NCI-H1417 treated with DMSO at 0.1 percent for 48 hours (cell line): ENCODE measurements around the gene DCAF15.
A peak's percentile ranks its signal among the peaks of the same experiment; 100 is the strongest.

Source experiments
- DNase-seq: peaks from one replicate; lab custom pipeline; 2025; lab: John Stamatoyannopoulos, UW

DCAF15 gene

DNA sequence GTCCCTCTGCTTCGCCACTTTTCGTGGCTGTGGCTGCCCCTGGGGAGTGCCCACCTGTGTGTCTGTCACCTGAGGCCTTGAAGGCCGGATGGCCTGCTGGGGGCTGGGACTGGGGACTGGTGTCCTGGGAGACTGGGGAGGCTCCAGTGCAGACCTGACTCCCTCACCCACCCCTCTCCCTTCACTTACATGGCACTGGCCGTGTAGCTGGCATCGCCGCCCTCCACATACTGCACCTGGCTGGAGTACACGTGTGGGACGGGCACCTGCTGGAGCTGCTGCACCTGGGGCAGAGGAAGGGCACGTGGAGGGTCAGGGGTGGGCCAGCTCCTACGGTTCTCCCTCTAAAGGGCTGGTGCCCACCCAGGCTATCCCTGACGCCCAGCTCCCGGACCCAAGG lies 25.5 kb downstream of the DCAF15 start:
- DNase-seq: no peak

DNA sequence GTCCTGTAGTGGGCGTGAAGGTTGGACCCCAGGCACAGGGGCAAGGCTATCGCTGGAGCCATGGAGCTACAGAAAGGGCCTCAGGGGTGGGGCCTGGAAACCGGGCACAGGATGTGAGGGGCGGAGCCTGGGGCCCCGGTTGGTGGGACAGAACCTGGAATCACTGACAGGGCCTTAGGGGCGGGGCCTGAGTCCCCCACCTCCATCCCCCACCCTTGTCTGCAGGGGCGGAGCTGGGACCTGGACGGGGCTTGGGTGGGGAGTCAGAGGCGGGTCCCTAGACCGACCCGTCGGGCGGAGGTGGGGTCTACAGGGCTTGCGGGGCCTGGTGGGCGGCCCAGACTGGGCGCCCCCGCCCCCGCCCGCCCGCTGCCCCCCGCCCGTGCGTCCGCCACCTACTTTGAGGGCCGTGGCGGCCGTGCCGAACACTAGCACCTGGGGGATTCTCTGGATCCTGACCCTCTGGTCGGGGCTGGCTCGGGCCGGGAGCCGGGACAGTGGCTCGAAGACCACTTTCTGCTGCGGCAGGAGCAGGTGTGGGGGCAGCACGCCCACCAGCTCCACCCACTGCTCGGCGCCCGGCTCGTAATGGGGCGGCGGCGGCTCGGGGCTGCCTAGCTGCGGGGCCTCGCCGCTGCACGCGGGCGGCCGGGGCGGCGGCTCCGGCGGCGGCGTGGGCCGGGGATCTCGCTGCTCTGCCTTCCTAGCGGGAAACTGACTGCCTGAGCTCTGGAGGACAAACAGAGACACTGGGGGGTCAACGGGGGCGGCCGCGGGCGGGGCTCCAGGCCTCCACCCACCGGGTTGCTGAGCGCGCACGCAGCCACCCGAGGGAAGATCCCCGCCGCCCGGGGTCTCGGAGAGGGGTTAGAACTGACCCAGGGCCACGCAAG lies 26.3 kb downstream of the DCAF15 start:
- DNase-seq: no peak

DNA sequence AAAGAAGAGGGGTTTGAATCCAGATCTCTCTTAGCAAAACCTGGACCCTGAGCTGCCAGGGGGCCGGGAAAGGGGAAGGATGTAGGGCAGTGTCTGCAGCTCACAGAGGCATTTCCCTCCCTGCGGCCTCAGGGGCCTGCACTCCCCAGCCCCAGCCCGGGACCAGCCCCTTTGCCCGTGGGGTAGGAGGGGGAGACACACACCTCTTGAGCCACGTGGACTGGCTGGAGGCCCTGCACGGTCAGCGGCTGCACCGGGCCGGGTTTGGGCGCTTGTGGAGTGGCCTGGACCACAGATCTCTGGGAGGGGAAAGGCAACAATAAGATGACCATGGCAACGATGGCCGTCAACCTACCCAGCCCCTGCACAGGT lies 26.9 kb downstream of the DCAF15 start:
- DNase-seq: no peak

DNA sequence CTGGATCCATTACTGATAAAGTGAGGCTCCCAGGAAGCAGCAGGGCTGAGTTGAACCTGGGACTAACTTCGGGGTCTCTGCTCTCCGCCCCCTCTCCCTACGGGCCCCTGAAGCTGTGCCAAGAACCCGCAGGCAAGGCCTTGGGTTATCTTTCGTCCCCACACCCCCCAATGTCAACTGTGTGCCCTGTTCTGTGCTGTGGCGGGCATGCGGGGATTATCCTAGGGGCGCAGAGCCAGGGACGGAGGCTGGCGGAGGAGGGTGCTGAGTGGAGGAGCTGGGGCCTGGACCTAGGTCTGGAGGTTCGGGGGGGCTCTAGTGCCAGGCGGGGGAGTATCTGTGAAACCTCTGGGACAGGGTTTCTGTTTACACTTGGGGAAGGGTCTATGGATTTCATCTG lies 27.4 kb downstream of the DCAF15 start:
- DNase-seq: no peak

DNA sequence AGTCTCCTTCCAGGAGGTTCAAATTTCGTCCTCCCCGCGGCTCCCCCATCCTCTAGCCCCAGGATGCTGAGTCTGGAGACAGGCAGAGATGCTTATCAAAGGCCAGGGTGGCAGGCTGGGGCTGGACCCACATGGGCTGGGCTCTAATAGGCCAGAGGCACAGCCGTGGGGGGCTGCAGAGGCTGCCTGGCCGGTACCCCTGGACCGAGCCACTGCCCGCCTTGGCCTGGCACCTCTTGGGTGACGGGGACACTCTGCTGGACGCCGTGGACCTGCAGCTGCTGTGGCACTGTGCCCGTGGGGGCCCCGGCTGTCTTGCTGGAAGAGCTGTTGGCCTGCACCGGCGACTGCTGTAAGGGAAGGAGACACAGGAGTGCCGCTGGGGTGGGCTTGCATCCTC lies 28.0 kb downstream of the DCAF15 start:
- DNase-seq: no peak

DNA sequence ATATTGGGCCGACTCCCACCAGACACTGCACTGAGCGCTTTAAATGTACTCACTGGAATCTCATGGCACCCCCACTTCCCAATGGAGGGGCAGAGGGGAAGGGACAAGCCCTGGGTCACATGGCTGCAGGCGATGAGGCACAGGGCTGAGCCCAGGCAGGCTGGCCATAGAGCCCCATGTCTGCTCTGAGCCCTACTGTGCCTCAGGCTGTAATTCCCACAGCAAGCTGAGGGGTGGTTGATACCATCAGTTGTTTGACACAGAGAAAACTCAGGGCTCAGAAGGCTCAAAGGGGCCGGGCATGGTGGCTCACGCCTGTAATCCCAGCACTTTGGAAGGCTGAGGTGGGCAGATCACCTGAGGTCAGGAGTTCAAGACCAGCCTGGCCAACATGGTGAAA lies 28.7 kb downstream of the DCAF15 start:
- no peak for DNase-seq

DNA sequence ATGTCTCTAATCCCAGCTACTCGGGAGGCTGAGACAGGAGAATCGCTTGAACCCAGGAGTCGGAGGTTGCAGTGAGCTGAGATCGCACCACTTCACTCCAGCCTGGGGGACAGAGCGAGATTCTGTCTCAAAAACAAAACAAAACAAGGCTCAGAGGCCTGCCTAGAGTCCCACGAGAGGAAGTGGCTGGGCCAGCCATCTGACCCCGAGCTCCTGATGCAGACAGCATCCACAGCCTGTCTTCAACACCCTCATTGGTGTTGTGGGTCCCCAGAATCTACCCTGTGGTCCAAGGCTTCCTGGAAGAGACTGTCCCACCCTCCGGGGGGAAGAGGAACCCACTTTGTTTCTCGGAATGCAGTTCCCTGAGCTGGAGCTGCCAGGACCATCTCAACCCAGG lies 29.2 kb downstream of the DCAF15 start:
- DNase-seq: no peak

DNA sequence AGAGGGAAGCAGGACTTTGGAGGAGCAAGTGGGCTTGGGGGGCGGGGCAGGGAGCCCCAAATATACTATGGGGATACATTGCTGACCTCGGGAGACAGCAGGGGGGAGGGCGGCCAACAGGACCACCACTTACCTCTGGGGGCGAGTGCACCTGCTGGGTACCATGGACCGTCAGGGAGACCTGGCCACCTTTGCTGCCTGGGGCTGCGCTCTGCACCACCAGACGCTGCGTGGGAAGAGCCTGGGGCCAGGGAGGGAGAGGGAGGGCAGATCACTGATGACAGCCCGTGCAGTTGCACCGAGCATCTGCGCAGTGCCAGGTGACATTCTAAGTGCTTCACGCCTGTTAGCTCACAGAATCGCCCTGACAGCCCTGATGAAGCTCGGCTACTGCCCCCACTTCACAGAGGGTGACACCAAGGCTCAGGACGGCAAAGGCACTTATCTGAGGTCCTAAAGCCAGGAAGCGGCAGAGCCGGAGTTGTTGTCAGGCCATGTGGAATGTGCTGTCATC lies 29.7 kb downstream of the DCAF15 start:
- DNase-seq: no peak

DNA sequence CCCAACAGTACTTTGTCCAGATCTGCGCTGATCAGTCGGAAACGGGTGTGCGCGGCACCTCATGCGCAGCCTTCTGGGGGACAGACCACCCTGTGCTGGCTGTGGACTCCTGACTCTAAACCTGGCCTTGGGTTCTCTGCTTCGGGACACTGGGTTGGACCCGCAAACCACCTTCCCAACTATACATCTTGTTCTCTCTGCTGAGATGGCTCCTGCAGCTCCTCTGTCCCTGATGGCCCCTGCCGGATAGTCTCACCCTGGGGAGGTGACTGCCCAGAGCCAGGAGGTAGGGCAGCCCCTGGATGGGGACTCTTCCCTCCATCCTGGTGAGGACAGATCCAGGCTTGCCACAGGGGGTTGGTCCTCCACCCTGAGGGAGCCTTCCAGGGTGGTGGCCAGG lies 30.5 kb downstream of the DCAF15 start:
- DNase-seq: no peak

DNA sequence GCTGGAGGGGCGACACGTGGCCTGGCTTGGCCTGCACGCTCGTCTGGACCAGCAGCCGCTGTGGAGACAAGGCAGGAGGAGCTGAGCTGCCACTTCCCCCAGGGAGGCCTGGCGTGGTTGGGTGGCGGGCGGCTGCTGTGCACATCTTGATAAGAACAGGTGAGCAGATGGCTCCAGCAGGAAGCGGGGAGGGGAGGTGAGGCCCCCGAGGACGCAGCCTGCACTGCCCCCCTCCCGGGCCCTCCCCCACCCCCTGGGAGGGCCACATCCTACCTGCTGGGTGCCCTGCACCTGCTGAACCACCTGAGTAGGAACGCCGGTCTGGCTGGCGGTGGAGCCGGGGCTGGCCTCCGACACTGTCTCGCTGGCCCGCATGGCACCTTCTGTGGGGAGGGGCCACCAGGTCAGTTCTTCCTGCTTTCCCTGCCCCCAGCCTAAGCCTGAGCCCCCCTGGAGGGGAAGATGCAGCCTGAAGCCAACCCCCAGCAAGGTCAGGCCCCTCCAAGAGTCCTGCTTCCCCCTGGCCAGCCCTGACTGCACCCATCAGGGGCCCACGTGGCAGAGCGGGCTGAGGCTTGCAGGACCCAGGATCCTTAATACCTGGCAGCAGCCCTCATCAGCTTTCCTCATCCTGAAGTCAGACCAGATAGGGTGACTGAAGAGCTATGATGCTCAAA lies 31.0 kb downstream of the DCAF15 start:
- DNase-seq: peak; percentile 58

DNA sequence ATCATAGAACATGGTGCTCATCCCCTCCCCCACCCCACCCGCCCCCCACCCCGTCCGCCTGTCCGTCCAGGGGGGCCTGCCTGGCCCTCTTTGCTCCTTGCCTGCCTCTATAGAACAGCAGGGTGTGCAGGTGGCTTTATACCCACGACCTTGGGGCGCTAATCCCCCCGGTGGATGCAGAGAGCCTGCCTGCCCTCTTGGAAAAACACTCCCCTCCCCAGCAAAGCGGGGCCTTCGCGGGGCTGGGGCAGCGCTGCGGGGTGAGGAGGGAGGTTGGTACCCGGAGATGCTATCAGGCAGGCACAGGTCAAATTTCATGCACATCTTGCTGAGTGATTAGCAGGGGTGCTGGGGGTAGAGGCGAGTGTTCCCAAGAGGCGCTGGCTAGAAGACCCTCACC lies 31.9 kb downstream of the DCAF15 start:
- DNase-seq: no peak

DNA sequence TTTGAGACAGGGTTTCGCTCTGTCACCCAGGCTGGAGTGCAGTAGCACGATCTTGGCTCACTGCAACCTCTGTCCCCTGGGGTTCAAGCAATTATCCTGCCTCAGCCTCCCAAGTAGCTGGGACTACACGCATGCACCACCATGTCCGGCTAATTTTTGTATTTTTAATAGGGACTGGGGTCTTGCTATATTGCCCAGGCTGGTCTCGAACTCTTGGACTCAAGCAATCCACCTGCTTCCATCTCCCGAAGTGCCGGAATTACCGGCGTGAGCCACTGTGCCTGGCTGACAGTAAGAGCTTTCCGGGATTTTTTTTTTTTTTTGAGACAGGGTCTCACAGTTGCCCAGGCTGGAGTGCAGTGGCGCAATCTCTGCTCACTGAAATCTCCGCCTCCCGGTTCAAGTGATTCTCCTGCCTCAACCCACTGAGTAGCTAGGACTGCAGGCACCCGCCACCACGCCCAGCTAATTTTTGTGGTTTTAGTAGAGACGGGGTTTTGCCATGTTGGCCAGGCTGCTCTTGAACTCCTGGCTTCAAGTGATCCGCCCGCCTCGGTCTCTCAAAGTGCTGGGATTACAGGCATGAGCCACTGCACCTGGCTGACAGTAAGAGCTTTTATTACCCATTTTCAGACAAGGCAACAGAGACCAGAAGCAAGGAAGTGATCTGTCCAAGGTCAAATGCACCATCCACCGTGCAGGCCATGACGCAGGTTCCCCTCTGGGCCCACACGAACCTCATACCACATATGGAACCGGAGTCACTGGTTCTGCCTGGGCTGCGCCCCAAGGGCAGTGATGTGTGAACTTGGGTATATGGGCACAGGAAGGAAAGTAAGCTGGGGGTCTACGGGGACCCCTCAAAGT lies 32.8 kb downstream of the DCAF15 start:
- DNase-seq: no peak

DNA sequence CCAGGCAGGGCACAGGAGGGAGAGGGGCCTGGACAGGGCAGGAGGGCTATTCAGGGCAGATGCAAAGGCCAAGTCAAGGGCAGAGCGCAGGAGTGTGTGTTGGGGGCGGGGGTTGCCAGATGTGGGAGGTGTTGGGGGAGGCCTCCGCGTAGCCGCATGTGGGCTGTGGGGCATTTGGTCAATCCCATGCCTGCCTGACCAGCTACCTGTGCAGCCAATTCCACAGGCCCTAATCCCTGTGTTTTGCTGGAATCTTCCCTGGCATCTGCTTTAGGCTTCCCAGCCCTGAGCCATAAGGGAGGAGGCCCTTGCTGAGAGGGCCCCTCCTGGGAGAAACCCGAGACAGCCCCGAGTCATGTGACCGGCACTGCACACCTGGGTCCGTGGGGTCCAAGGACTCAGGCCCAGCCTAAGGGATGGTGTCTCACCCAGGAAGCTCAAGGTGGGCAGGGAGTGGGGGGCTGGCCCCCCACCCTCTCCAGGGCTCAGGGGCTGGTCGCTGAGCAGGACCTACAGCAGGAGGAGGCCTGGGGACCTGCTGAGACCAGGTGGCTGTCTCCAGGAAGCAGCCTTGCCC lies 33.5 kb downstream of the DCAF15 start:
- DNase-seq: no peak

DNA sequence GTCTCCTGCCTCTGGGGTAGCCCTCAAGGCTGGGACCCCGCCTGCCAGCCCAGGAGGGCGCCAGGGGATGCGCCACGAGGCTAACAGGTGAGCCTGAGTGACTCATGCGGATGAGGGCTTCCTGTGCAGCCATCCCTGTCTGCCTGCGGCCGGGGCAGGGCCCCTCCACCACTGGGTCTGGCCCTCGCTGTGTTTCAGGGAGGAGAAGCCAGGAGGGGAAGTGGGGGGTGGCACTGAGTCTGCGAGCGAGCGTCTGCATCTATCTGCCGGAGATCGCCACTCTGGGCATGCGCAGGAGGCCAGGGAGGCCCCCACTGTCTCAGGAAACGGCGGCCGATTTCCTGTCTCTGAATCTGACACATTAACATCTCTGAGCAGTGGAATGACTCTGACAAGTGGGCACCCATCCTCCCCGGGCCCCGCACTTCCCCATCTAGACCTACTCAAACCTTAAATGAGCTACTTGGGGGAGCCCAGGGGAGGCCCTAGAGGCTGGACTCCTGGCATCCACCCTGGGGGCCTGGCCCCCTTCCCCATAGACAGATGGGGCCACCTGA lies 34.1 kb downstream of the DCAF15 start:
- DNase-seq: peak; percentile 47

DNA sequence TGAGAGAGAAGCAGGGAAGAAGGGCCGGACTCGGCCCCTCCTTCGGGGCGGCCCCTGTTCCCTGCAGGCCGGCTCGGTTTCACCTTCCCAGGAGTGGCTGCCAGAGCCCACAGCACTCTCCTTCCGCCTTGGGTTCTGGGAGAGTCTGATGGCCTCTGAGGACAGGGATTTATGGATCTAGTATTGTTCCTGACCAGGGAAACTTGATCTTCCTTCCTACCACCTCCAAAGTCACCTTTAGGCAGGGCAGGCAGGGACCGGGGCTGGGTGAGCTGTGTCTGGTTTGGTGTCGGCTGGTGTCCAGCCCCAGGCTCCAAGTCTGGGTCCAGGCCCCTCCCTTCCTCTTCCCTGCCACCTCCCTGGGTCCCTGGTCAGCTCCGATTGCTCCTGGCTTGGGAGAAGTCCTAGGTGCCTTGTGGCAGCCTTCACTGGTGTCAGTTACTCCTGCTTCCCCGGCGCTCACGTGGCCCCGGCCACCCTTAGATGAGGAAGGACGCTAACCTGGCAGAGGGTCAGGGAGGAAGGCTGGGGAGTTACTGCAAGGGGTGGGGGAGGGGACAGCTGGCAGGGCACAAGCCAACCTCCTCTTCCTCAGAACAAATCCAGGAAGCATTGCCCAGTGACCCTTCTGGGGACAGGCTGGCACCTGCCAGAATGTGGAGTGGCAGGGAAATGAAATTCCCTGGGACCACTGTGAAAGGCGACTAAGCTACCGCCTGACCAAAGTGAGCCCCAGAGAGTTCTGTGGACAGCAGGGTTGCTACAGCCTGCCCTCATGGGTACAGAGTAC lies 35.0 kb downstream of the DCAF15 start:
- DNase-seq: no peak

DNA sequence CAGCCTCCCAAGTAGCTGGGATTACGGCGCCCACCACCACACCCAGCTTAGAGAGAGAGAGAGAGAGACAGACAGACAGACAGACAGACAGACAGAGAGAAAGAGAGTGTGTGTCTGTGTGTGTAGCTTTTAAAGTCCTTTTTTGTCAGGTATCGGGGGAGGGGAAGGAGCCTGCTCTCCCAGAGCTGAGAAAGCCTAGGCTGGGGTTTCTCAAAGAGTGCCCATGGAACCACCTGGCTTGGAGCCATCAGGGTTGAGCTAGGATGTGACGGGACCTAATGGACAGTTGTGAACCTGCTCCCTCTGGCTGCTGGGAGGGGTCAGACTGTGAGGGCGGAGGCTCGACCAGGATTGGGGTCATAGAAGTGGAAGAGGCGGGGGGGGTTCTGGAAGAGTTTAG lies 37.2 kb downstream of the DCAF15 start:
- no peak for DNase-seq

DNA sequence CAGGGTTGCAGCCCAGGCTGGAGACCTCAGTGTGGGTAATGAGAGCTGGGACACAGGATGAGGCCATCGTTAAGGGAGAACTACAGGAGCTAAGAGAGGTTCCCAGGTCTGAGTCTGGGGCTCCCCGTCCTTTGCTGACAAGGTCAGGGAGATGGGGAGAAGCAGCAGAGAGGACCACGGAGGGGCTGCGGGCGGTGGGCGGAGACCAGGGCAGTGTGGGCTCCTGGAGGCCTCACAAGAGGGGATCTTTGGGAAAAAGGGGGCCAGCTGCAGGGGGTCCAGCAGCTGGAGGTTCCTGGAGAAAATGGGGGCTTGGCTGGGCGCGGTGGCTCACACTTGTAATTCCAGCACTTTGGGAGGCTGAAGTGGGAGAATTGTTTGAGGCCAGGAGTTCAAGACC lies 37.8 kb downstream of the DCAF15 start:
- DNase-seq: no peak

DNA sequence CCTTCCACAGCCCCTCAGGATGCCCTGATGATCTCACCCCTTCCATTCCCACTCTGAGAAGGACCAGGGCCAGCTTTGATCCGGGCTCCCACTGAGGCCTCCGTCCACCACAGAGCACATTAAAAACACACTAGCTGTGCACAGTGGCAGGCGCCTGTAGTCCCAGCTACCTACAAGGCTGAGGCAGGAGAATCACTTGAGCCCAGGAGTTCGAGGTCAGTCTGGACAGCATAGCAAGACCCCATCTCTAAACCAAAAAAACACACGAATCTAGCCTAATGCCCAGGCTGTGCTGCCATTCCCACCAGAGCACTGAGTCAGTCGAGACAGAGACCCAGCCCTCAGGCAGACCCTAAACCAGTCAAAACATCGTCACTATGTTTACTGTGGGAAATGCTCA lies 39.7 kb downstream of the DCAF15 start:
- DNase-seq: no peak

DNA sequence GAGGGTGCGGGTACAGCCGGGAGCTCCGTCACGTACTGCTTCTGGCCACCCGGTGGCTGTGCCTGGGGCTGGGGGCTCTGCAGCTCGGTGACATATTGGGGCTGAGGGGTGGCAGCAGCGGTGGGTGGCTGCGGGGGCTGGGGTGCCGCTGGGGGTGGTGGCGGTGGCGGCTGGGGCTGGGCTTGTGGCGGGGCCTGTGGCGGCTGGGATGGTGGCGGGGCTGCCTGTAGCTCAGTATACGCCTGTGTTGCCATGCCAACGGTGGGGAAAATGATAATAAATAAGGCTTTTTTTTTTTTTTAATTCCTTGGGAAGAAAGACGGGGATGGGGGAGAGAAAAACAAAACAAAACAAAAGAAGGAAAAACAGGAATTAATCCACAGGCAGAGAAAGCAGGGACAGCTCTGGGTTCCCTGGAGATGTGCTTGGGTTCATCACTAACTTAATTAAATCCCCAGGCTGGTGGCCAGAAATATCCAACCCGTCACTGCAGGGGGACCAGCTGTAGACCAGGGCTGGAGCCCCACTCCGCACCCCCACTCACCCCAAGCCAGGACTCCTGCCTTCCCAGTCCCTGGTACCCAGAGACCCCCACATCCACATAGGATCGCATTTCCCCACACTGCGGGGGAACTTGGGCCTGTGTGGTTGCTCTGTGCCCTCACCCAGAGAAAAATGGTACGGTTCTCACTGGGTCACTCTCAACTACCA lies 41.4 kb downstream of the DCAF15 start:
- DNase-seq: no peak

DNA sequence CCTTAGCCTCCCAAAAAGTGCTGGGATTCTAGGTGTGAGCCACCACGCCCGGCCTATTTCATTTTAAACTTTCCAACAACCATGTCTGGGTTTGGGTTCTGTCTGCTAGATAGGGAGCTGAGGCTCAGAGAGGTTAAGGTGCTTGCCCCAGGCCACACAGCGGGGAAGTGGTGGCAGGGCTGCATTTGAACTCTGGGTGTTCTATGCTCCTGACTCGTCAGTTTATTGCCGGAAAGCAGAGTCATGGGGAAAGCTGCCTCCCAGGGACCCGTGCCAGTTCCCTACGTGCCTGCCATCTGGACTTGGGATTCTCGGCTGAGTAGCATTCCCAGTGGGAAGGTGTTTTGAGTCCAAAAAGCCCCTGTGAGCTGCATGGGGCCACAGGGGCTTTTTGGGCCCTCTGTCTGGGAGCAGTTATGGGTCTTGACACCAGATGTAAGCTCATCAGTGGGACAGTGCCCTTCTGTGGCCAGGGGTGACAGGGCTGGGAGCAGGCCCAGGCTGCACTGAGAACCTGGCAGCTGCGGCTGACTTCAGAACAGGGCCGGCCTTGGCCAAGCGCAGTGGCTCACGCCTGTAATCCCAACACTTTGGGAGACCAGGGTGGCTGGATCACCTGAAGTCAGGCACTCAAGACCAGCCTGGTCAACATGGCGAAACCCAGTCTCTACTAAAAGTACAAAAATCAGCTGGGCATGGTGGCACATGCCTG lies 42.9 kb downstream of the DCAF15 start:
- DNase-seq: no peak
